ENCODE data around the gene FIBCD1.

The FIBCD1 gene

DNA sequence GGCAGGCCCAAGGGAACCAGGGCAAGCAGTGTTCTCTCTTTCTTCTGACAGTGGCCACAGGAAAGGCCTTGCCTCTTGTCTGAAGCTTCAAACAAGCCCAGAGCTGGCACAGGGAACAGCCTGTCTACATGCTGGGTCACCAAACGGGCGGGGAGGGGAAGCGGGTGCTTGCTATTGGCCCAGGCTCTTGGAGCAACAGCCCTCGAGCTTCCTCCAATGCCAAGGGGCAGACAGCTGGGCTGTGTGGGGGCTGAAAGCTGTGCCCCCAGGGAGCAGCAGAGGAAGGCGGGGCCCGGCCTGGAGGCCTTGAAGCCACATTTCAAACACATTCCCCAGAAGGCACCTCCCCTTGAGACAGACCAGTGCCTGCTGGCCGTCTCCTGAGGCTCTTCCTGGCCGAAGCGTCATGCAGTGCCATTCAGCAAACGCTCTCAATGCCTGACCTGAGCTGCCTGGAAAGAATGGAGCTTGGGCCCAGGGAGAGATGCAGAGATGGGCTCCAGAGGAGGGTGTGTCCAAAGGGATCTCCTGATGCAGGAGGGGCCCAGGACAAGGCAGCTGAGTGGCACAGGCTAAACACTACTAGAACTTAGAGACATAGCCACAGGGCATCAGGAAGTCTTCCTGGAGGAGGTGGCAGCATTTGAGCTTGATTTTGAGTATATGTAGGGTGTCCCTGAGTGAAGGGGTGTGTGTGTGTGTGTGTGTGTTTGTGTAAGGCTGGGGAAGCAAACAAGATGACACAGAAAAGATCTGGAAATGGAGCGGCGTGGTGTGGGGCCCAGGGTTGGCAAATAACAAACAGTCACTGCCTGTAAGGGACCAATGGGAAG, 2.5 kb downstream of the FIBCD1 start:
- DNase-seq (ENCODE audit: low read depth in 2 of 2): no peak

DNA sequence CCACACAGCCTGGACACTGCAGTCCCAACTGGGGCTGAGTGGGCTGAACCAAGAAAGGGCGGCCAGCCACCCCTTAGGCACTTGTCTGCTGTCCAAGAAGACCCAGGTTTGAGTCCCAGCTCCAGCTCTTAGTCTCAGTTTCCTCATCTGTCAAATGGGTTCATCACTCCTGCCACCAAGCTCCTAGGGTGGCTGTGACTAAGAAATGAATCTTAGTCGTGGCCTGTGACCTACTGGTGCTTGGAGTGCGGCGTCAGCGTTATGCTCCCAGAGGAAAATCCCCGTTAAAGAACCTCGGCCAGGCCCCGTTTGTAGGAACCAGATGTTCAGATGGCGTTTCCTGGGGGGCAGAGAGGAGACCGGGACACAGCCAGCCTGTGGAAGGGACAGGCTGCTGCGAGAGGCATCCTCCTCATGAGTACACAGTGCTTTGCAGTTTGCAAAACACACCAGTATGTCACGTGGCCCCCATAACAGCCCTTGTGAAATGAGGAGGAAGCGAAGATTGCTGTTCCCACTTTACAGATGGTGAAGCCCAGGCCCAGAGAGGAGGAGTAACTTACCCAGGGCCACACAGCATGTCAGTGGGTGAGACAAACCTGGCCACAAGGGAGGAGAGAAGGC, 3.3 kb downstream of the FIBCD1 start:
- DNase-seq (ENCODE audit: low read depth in 2 of 2): no peak

DNA sequence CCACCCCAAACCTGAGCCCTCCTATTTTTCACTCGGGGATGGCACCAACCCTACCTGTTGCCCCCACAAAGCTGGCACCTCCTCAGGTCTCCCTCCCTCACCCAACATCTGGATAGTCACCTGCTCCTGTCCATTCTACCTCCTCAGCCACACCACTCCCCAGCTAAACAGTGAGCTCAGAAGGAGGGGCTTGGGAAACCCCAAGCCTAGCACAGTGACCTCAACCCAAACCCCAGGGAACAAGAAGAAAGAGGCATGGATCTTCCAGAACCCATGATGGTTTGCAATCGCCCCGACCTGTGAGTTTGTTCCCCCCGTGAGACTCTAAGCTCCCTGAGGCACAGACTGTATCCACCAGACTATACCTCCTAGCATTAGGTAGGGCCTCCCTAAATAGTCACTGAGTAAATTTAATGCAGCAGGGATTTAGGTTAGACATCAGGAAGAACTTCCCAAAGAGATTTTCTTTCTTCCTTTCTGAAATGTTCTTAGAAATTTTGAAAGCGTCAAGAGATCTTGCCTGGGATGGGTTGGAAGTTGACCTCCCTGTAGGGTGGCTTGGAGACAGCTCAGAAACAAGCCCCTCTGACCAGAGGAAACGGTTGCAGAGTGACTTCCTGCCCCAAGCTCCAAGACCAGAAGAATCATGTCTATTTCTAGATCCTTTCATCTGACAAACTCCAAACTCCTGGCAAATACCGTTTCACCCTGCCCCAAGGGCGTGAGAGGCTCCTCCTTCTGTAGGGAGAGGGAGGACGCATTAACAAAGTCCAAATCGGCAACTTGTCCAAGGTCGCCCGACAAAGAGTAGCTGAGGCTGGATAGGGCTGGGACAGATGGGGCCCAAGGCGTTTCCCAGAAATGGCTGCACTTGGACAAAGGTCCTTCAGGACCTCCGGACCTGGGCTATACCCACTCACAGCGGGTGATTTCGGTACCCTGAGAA, 4.1 kb downstream of the FIBCD1 start:
- DNase-seq (ENCODE audit: low read depth in 2 of 2): no peak

DNA sequence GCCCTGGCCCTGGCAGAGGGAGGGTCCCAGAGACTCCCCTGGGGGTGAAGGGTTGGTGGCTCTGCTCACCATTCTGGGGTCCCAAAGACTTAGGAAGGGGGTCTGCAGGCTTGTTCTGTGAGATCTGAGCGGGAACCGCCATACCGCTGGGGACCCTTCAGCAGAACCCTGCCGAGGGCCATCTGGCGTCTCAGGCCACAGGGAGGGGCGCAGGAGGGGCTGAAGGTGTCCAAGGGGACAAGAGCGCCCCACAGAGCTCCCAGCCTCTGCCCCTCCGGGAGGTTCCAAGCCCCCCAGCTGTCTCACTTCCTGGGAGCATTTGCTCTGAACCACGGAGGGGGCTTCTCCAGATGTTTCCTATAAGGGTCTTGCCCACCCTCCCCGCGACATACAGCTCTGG, 4.8 kb downstream of the FIBCD1 start:
- DNase-seq (ENCODE audit: low read depth in 2 of 2): no peak

DNA sequence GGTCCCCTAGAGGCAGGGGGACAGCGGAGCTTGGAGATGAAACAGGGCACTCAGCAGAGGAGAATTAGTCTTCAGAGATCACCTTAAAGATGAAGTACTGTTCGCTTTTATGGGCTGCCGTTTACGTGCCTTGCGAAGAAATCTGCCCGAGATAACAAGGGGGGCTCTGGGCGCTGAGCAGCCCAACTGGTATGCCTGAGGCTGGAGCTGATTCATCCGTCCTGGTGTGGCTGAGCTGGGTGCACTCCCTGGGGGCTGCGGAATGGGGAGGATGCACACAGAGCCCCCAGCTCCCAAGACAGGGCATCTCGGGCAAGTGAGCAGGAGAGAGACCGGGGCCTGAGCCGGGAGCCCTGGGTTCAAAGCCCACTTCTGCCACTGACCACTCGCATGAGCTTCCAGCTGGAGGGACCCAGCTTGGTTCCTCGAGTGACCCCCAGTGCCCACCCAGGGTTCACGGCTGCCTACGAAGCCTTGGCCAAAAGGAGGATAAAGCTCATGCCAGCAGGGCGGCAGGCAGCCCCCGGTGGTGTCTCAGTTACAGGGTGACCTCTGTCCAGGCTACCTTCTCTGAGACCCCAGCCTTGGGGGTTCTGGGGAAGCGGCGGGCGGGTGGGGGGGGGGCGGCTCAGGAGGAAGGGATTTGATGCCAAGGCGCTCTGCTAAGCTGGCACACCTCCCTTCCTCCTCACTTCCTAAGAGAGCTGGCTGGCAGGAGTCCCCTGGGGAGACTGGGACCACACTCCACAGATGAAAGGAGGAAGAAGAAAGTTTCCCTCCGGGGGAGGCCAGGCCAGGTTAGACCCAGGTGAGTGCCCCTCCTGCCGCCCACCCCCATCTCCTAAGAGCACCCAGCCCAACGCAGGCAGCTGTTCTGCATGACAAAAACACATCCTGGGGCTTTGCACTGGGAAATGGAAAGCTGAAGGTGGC, 5.7 kb downstream of the FIBCD1 start:
- DNase-seq (ENCODE audit: low read depth in 2 of 2): no peak

DNA sequence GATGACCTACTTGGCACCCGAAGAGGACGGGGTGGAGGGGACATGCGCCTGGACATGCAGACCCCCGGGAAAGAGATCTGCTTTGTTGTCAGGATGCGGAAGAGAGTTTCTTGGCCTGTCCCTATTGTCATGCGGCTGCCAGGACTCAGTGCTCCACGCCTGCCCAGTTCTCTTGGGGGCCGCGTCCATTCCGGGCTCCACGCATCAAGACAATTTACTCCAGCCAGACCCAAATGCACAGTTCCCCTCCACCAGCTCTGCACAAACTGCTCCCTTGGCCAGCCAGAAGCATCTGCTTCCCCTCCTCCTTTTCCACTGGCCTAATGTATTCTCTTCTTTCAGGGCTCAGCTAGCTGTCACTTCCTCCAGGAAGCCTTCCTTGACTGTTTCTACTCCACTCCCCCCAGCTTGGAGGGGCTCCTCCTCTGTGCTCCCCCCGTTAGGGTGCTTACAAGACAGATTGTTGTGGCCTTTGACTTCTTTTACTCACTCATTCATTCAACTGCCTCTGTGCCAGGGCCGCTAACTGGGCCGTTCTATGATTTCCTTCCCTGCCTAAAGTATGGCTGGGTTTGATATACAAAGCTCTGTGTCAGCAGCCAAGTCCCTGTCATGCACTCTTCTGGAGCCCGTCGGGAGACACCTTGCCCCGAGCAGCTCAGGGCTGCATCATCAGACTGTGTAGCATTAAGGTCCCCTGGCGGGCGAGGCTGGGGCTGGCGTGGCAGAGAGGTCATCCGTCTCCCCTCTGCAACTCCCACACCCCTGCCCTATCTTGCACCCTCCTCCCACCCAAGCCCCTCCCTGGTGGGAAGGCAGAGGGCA, 6.6 kb downstream of the FIBCD1 start:
- no peak for DNase-seq (ENCODE audit: low read depth in 2 of 2)

DNA sequence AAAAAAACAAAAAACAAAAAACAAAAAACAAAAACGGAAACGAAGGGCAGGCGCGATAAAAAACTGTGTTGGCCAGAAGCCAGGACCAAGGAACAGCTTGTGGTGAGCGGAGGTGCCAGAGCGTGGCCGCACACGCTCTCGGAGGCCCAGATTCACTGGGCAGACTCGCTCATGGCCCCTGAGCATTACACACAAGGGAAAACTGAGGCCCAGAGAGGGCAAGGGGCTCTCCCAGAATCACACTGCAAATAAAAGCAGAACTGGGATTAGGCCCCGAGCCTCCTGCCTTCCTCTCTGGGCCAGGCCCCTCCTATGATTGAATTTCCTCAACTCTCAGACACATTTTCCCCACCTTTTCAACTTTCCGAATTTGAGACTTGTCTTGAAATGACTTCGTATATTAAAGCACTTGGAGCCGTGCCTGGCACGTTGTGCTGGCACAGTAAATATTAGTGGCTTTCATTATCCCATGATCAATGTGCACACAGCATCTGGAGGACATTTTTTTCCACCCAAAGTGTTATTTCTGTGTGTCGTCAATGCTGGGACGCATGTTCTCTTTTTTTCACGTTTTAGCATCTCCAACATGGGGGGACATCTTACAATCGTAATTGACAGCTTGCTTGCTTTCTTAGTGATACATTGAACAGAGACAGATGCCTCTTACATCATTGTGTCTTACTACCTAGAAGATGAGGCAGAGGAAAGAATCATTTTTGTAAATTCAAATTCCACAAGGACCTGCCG, 7.4 kb downstream of the FIBCD1 start:
- no peak for DNase-seq (ENCODE audit: low read depth in 2 of 2)

DNA sequence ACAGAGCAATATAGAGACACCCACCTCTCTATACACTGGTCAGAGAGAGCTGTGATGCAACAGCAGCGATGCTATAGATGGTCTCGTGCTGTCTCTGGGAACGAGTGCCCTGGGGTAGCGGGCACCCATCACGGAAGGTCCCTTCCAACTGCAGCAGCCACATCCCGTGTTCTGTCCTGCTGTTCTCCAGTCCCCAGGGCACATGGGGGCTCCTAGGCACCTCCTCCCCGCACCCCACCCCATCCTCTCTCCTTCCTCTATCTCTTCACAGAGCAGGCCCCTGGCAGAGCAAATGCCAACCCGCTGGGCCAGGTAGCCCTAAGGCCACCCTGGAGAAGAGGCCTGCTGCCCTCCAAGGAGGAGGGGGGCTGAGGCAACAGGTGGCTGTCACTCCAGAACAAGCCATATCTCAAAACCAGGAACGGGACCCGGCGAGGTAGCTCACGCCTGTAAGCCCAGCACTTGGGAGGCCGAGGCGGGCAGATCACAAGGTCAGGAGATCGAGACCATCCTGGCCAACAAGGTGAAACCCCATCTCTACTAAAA, 8.2 kb downstream of the FIBCD1 start:
- no peak for DNase-seq (ENCODE audit: low read depth in 2 of 2)

DNA sequence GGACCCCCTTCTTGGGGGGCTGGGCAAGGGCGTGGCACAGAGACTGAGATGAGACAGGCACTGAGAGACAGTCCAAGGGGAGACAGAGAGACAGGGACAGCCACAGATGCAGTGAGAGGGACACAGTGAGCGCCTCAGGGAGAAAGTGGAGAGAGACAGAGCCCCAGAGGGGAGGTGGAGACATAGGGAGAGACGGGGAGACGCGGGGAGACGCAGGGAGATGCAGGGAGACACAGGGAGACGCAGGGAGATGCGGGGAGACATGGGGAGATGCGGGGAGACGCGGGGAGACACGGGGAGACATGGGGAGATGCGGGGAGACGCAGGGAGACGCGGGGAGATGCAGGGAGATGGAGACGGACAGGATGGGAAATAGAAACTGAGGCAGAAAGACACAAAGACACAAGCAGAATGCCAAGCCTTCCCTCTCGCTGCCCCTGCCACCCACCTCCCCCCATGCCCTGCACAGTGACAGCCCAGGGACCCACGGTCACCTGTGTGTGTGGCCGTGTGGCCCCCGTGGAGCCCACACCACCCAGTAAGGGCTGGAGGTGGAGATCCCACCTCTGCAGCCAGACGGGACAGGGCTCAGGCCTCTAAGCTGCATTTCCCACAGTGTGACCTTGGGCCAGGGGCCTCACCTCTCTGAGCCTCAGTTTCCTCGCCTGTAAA, 8.8 kb downstream of the FIBCD1 start:
- DNase-seq (ENCODE audit: low read depth in 2 of 2): no peak

DNA sequence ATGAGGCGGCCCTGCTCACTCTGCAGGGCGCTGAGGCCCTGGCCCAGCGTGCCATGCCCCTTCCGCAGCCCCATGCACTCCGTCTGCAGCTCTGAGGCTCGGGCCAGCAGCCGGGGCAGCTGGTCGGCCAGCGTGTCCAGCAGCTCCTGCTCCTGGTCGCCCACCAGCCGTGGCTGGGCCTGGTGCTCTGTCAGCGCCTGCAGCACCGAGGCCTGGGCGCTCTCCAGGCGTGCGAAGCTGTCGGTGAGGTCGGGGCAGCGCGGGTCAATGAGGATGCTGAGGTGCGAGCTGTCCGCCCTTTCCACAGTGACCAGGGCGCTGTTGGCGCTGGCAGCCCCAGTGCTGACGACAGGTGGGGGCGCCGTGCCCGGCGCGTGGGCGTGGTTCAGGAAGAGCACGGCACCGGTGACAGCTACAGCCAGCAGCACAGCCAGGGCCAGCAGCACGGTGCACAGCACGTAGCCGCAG, 9.4 kb downstream of the FIBCD1 start:
- no peak for DNase-seq (ENCODE audit: low read depth in 2 of 2)

DNA sequence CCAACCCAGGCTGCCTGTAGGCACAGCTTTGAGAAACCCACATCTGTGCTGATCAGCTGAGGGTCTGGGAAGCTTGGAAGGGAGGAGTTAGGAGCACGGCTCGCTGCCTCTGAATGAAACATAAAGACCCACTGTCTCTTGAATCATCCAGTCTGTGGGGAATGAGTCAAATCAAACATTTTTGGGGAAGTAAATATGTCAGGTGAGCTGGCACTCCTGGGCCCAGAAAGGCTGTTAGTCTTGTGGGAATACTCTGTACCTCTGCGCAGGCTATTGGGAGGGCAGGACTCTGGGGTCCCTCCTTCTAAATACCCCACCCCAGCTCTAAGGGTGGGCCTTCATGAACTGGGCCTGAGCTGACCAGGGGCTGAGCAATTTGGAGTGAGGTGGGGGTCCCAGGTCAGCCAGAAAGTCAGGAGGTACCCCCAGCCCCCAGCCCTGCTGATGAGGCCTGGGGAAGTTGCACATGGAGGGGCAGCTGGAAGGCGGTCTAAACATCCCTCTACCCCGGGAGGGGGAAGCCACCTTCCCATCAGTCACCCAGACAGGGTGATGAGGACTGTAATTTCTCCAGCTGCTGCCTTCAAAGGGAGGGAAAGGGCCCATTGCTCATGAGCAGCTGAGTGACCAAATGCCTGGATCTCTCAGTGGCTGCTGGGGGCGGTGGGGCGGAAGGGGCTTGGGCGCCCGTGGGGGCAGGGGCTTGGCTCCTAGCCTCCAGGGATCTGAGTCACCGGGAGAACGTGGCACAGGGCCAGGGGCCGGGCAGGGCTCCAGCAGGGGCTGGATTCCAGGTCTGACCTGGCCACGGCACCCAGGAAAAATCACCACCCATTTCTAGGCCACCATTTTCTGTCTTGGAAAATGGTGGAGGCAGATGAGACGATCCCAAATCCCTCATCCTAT, 10.8 kb downstream of the FIBCD1 start:
- DNase-seq (ENCODE audit: low read depth in 2 of 2): no peak

DNA sequence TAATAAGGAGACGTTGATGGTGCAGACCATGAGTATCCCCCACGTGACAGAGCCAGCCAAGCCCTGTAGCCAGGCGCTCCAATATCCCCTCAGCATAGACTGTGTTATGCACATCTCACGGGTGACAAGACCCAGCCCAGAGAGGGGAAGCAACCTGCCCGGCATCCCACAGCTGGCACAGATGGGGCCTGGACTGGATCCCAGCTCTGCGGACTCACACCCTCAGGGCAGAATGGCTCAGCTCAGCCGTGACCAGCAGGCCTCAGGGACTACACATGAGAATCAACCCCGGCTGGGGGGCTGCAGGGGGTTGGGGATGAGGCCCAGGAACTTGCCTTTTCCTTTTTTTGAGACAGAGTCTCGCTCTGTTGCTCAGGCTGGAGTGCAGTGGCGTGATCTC, 11.7 kb downstream of the FIBCD1 start:
- DNase-seq (ENCODE audit: low read depth in 2 of 2): no peak

DNA sequence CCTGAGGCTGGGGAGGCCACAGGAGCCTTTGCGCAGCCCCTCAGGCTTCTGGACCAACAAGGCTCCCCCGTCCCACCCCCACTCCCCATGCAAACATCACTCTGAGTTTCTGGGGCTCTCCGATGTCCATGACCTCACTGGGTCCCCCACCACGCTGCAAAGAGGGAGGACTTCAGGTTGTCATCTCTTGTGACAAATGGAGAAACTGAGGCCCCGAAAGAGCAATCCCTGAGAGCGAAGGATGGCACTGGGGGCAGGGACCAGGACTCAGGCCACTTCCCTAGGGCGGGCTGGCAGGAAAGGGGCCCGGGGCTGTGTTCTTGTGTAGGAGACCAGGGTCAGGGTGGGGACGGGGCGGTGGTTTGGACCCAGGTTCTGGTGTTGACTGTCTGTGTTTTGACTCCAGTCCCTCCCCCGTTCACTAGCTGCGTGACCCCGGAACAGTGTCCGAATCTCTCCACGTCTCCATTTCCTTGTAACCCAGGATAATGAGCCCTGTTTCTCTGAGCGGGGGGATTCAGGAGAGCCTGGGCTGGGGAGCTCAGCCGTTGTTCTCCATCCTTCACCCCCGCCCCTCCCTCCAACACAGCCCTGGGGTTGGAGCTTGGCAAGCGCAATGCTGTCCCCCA, 13.9 kb downstream of the FIBCD1 start:
- DNase-seq (ENCODE audit: low read depth in 2 of 2): no peak

DNA sequence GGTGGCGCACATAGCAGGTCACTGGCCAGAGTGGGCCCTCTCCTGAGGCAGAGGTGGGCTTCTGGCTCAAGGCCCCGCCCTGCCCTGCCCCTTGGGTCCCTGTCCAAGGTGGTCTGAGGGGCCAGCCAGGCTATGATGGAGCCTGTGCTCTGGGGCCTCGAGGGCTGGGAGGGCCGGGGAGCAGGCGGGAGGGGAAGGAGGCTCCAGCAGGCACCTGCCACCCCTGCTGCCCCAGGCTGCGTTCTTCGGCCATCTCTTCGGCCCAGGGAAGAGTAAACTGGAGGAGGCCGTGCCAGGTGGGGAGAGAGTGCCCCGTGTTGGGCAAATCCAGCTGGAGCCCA, 14.6 kb downstream of the FIBCD1 start:
- DNase-seq (ENCODE audit: low read depth in 2 of 2): no peak

DNA sequence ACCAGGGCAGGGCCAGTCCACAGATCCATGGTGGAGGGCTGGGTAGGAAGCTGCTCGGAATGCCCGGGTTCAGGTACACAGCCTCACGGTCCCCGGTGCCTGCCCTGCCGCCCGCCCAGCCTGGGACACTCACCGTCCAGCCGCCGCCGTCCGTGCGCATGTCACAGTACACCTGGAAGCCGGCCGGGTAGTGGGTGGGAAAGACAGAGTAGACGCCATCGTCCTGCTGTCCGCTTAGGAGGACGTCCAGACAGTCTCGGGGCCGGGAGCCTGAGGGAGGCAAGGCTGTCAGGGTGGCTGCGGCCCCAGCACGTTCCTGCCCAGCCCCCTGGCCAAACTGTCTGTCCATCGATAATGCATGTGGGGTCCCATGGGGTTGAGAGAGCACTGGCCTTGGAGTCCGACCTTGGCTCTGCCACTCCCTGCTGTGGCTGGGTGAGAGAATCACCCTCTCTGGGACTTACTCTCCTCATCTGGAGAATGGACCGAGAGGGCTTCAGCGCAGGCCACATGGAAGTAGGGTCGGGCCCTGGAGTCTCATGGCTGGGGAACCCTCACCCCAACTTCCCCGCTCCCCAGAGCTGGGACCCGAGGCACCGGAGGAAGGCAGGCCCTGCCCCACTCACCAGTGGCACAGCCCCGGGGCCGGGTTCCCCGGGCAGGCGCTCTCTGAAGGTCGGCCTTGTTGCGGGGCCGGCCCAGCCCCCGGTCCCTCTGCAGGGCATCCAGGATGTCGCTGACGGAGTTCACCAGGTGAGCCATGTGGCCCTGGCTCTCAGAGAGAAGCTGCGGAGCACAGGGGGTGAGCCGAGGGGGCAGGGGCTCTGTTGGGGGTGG, 15.2 kb downstream of the FIBCD1 start:
- no peak for DNase-seq (ENCODE audit: low read depth in 2 of 2)

DNA sequence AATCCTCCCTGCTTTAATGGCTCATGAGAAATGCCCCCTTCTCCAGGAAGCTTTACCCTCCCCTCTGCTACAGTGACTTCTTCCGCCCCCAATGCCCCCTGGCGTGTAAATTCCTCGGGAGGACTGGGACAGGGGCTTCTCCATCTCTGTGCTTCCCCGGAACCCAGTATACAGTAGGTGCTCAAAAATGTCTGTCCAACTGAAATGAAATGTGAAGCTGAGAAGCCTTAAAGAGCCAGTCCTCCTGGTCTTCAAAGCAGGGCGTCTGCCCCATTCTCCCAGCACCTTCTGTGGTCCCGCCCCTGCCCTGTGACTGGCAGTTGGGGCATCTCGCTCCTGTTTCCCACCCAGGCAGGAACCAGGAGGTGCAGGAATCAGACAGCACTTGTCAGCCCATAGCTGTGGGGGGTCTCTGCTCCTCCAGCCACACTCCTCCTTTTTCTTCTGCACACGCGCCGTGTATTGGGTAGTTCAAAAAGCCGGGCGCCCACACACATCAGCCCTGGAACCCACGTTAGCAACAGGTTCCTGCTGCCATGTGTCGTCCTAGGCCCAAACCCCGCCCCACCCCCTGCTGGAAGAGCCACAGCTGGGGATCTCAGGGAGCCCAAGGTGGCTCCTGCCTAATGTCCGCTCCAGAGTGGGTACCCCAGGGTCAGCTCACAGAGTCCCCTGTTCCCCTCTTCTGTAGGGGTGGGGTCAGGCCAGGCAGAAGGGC, 16.0 kb downstream of the FIBCD1 start:
- DNase-seq (ENCODE audit: low read depth in 2 of 2): no peak

Measured in stimulated activated CD4-positive, alpha-beta T cell treated with anti-CD3 and anti-CD28 coated beads, Interleukin-15, amount 100 ng/mL, for 48 hours (primary cell).